Duodenal mucosa (tissue), 2 donors: ENCODE results near the gene MRPL53.
"Not testable (repeated sequence)": the region's sequence is repeated elsewhere in the genome, so short reads cannot be mapped to it uniquely, and the experiment has no call there.

Experiments
- H3K27ac ChIP-seq: one replicate; pipeline ENCODE4 v1.7.0; 2013; ENCODE audit warnings: low read depth, low read length
- H3K27me3 ChIP-seq, 2 donors: one replicate each; pipeline ENCODE4 v1.7.0; 2013; ENCODE audit warnings: low read length in 2 of 2, control low read depth in 1 of 2; ENCODE audit not compliant: insufficient read depth in 2 of 2, control insufficient read depth in 1 of 2
- H3K36me3 ChIP-seq, 2 donors: one replicate each; pipeline ENCODE4 v1.7.0; 2013; ENCODE audit warnings: low read length in 2 of 2, control low read depth in 1 of 2; ENCODE audit not compliant: insufficient read depth in 2 of 2, control insufficient read depth in 1 of 2
- H3K4me1 ChIP-seq, 2 donors: one replicate each; pipeline ENCODE4 v1.7.0; 2013; ENCODE audit warnings: low read length in 2 of 2, control low read depth in 1 of 2; ENCODE audit not compliant: insufficient read depth in 2 of 2, control insufficient read depth in 1 of 2
- H3K4me3 ChIP-seq, 2 donors: one replicate each; pipeline ENCODE4 v1.7.0; 2013; ENCODE audit warnings: low read length in 2 of 2, low read depth in 1 of 2
- H3K9ac ChIP-seq, 2 donors: one replicate each; pipeline ENCODE4 v1.7.0; 2013; ENCODE audit warnings: low read length in 2 of 2, low read depth in 1 of 2
- H3K9me3 ChIP-seq, 2 donors: one replicate each; pipeline ENCODE4 v1.7.0; 2013; ENCODE audit warnings: low read length in 2 of 2, control low read depth in 1 of 2; ENCODE audit not compliant: control insufficient read depth in 1 of 2

MRPL53 gene

GRCh38 chr2:74493546-74493945 is 21.1 kb upstream of the MRPL53 start:
- H3K4me3 ChIP-seq: no peak overlapping the region
- H3K9ac ChIP-seq: no peak overlapping the region
- H3K27me3 ChIP-seq: peaks cover 0 to 5% of the 10 kb centered on the region in 2 donors
- no peak overlapping the region for H3K27ac ChIP-seq
- peaks cover 31 to 43% of the 10 kb centered on the region in 2 donors for H3K36me3 ChIP-seq
- H3K4me1 ChIP-seq: peaks cover 15 to 33% of the 10 kb centered on the region in 2 donors
- no peaks in the 10 kb centered on the region for H3K9me3 ChIP-seq

- Histone ChIP-seq H3K9me3 (no peaks in the 10 kb centered on the region), H3K27ac (no peak overlapping the region), H3K27me3 (no peaks in the 10 kb centered on the region), H3K9ac (no peak overlapping the region), H3K4me3 (no peak overlapping the region), H3K4me1 (peaks cover 17 to 25% of the 10 kb centered on the region in 2 donors), H3K36me3 (peaks cover 31 to 53% of the 10 kb centered on the region in 2 donors)
Observed at GRCh38 chr2:74491648-74492544, 19.4 kb upstream of the MRPL53 start.

- Histone ChIP-seq H3K9ac (no peak overlapping the region), H3K36me3 (peaks cover 31 to 66% of the 10 kb centered on the region in 2 donors), H3K27me3 (no peaks in the 10 kb centered on the region)
Observed at GRCh38 chr2:74489906-74490305, 17.4 kb upstream of the MRPL53 start.

GRCh38 chr2:74488643-74489481 is 16.4 kb upstream of the MRPL53 start:
- Histone ChIP-seq H3K4me1 (peaks cover 17 to 25% of the 10 kb centered on the region in 2 donors), H3K27me3 (no peaks in the 10 kb centered on the region), H3K36me3 (peaks cover 30 to 64% of the 10 kb centered on the region in 2 donors), H3K9ac (peak overlapping the region; percentile 3 to 47), H3K4me3 (peak overlapping the region in 1 of 2 donors; percentile 28), H3K9me3 (no peaks in the 10 kb centered on the region), H3K27ac (no peak overlapping the region)

More at GRCh38 chr2:74489906-74490305, 17.4 kb upstream of the MRPL53 start:
- Histone ChIP-seq H3K9me3 (no peaks in the 10 kb centered on the region), H3K4me3 (no peak overlapping the region), H3K27ac (no peak overlapping the region), H3K4me1 (peaks cover 17 to 25% of the 10 kb centered on the region in 2 donors)

- no peaks in the 10 kb centered on the region for H3K27me3 ChIP-seq
- H3K9me3 ChIP-seq: no peaks in the 10 kb centered on the region
- H3K36me3 ChIP-seq: peaks cover 5 to 37% of the 10 kb centered on the region in 2 donors
- H3K4me1 ChIP-seq: peaks cover 25 to 40% of the 10 kb centered on the region in 2 donors
- H3K27ac ChIP-seq: no peak overlapping the region
- no peak overlapping the region for H3K9ac ChIP-seq
- no peak overlapping the region for H3K4me3 ChIP-seq
Observed at GRCh38 chr2:74486141-74486540, 13.7 kb upstream of the MRPL53 start.

- H3K27ac ChIP-seq: not testable (repeated sequence)
Observed at GRCh38 chr2:74483675-74484164, 11.2 kb upstream of the MRPL53 start.

GRCh38 chr2:74482801-74483674 is 10.6 kb upstream of the MRPL53 start, which contains the start of the genes CCDC142 and TTC31:
CCDC142 (minus strand) TSS chr2:74482998; CDS start chr2:74482837, 161 bp downstream.
TTC31 (plus strand) TSS chr2:74483081; CDS start chr2:74483096, 15 bp downstream.
- no peaks in the 10 kb centered on the region for H3K9me3 ChIP-seq
- peak within 1 kb of the TSS; percentile 84 for H3K27ac ChIP-seq
- H3K27me3 ChIP-seq: no peaks in the 10 kb centered on the region
- peak within 1 kb of the TSS; percentile 67 to 98 for H3K9ac ChIP-seq
- H3K4me3 ChIP-seq: peak within 1 kb of the TSS; percentile 92 to 96
- H3K36me3 ChIP-seq: peaks cover 0 to 28% of the 10 kb centered on the region in 2 donors
- H3K4me1 ChIP-seq: peaks cover 21 to 29% of the 10 kb centered on the region in 2 donors

More at GRCh38 chr2:74483675-74484164, 11.2 kb upstream of the MRPL53 start:
- H3K27me3 ChIP-seq, H3K9me3 ChIP-seq: not testable (repeated sequence)
- Histone ChIP-seq H3K4me1 (peaks cover 27 to 36% of the 10 kb centered on the region in 2 donors), H3K4me3 (peak overlapping the region; percentile 92 to 96), H3K36me3 (peaks cover 0 to 33% of the 10 kb centered on the region in 2 donors), H3K9ac (peak overlapping the region; percentile 67 to 98)

- no peaks in the 10 kb centered on the region for H3K27me3 ChIP-seq
- H3K9ac ChIP-seq: peak overlapping the region; percentile 67 to 98
- H3K36me3 ChIP-seq: peaks cover 0 to 28% of the 10 kb centered on the region in 2 donors
Observed at GRCh38 chr2:74481961-74482800, 9.7 kb upstream of the MRPL53 start.

More at GRCh38 chr2:74481961-74482800, 9.7 kb upstream of the MRPL53 start:
- peak overlapping the region; percentile 92 to 96 for H3K4me3 ChIP-seq
- peak overlapping the region; percentile 84 for H3K27ac ChIP-seq
- H3K9me3 ChIP-seq: no peaks in the 10 kb centered on the region
- peaks cover 24 to 32% of the 10 kb centered on the region in 2 donors for H3K4me1 ChIP-seq
